GM19239 (cell line): ENCODE data around the gene PTGDS.

Experiments used
- DNase-seq: peaks from one replicate; pipeline ENCODE4 v3.0.0; 2011; ENCODE audit warnings: low spot score; ENCODE audit not compliant: insufficient read length
- FAIRE-seq: peaks from 2 replicates; lab custom pipeline; 2011; peaks lifted over from hg19 to GRCh38; lab: Jason Lieb, UNC

Gene PTGDS

GRCh38 chr9:136957461-136957860 is 19.8 kb upstream of the PTGDS start:
- DNase-seq, result no peak
- no peak for FAIRE-seq

GRCh38 chr9:136957901-136958300 is 19.4 kb upstream of the PTGDS start:
- FAIRE-seq (no peak), DNase-seq (no peak)

DNA sequence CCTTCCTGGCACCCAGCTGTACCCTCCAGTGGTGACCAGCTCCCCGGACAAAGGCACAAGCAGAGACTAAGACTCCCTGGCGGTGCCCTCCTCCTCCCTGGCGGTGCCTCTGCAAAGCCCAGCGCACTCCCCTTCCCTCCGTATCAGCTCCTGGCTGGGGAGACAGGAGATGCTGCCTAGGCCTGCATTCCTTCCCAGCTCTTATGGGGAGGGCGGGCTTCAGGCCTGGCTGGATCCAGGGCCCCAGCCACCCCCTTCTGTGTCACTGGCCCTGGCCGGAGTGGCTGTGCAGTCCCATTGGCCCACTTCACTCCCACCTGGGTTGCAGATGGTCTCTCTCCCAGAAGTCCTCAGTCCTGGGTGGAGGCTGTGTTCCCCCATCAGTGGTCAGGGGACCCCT is 18.8 kb upstream of the PTGDS start:
- FAIRE-seq, result no peak
- DNase-seq, result no peak

GRCh38 chr9:136958898-136959850 is 18.1 kb upstream of the PTGDS start:
- no peak for FAIRE-seq

DNA sequence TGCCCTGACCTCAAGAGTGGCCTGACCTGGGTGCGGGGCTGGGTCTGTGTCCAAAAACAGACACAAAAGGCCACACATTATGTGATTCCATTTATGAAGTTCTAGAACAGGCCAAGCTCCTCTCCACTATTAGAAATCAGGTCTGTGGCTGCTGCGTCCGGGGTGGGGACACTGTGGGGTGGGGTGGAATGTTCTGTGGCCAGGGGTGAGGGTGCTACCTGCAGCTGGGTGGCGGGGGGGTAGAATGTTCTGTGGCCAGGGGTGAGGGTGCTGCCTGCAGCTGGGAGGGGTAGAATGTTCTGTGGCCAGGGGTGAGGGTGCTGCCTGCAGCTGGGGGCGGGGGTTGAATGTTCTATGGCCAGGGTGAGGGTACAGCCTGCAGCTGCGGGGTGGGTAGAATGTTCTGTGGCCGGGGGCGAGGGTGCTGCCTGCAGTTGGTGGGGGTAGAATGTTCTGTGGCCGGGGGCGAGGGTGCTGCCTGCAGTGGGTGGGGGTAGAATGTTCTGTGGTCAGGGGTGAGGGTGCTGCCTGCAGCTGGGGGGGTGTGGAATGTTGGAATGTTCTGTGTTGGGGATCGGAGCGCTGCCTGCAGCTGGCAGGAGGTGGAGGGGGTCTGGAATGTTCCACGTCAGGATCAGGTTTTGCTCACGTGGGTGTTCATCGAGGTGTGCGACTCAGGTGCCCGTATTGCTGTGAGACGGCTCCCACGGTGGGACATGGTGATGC is 16.9 kb upstream of the PTGDS start:
- DNase-seq (no peak), FAIRE-seq (no peak)

More at GRCh38 chr9:136958898-136959850, 18.1 kb upstream of the PTGDS start:
- no peak for DNase-seq

GRCh38 chr9:136960938-136961275 is 16.4 kb upstream of the PTGDS start:
- DNase-seq, result no peak
- FAIRE-seq, result no peak

GRCh38 chr9:136961279-136962065 is 15.8 kb upstream of the PTGDS start:
- FAIRE-seq, result no peak
- DNase-seq, result no peak

GRCh38 chr9:136962163-136962562 is 15.1 kb upstream of the PTGDS start:
- DNase-seq, result no peak
- FAIRE-seq, result no peak

- no peak for FAIRE-seq
- DNase-seq, result no peak
Observed at GRCh38 chr9:136962701-136963248, 14.5 kb upstream of the PTGDS start.

DNA sequence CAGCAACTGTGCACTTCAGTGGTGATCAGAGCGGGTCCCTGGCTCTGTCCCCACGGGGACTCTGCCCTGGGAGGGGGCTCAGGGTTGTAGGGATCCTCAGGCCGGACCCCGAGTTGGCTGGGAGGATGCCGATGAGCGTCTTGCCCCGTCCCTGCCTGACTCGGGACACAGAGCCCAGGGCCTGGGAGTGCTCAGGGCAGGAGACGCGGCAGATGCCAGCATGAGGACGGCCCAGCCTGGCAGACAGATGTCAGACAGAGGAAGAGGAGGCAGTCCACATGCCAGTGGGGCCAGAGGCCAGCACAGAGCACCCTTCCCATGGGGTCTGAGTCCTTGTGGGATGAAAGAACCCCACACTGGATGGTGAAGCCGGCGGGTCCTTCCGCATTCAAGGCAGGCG is 14.0 kb upstream of the PTGDS start:
- DNase-seq (no peak), FAIRE-seq (no peak)

- DNase-seq (no peak), FAIRE-seq (no peak)
Observed at GRCh38 chr9:136963751-136964150, 13.6 kb upstream of the PTGDS start.

DNA sequence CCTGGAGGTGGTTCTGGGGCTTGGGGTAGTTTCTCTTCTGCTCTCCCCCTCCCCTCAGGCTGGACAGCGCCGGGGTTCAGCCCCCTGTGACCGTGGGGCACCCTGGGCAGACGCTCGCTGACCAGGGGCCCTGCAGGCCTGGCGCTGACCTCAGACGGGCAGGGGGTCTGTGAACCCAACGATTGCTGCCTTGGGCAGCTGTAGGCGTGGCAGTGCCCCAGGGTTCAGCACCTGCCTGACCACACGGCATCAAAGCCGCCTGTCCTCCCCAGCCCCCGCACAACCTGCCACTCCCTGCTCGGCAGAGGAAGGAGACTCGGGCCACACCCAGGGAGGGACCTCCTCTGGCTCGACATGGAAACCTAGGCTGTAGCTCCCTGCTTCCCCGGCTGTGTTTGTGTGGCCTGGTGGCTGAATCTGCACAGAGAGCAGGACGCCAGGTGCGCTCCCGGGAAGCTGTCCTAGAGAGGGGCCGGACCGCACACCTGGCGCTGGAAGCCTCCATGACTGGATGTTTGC is 13.1 kb upstream of the PTGDS start:
- DNase-seq (no peak), FAIRE-seq (no peak)

GRCh38 chr9:136964833-136965422 is 12.4 kb upstream of the PTGDS start:
- no peak for DNase-seq
- FAIRE-seq, result no peak

DNA sequence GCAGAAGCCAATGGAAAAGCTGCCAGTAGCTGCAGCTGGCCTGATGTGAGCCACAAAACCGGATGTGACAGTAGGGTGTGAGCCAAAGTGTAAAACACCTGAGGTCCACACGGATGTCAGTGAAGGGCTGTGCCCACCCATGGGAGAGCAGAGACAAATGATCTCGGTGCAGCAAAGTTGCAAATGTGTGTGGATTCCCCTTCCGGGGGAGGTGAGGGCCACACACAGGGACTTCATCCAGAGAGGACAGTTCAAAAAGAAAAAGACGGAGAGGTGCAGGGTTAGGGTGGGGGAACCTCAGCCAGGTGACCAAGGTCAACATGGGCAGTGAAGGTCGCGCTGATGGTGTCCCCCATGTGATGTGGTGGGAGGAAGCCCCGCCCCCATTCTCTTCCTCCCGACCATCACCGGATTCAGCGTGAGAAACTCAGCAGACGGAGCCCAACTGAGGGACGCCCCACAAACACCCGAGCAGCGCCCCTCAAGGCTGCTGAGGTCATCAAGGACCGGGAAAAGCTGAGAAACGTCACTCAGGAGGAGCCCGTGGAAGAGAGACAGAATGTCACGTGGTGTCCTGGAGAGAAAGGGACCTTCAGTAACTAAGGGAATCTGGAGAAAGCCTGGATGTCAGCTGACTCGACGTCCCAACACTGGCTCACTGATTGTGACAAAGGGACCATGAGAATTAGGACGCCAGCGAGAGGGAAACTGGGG is 11.4 kb upstream of the PTGDS start:
- DNase-seq (no peak), FAIRE-seq (no peak)

DNA sequence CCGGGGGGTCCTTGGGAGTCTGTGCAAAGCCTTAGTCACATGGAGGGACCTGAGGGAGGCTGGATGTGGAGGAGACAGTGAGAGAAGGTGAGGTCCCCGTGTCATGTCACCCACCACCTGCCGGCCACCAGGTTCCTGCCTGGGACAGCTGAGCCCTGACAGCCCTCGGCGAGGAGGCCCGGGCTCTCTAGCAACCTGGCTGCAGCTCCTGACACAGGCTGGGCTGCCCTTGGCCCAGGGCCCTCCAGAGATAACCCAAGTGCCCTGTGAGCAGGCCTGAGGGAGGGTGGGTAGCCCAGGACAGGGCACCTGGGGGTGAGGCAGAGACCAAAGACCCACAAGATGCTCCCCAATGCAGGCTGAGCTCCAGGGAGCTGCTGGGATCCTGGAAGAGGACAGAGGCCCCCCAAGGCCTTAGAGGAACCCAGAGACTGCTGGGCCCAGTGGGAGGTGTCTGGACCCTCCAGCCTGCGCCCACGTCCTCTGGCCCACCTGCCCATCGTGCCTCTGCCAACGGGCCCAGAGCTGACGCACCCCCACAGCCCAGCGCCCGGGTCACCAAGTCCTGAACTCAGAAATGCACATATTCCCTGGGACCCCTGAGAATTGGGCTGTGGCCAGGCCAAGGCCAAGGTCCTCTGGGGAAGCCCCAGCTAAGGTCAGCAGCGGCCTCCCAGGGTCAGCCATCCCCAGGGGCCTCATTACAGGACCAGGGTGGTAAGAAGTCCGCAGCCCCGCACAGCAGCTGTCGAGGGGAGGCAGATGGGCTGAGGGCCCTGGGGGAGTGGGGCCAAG is 8.8 kb upstream of the PTGDS start:
- DNase-seq, result no peak
- FAIRE-seq, result no peak

DNA sequence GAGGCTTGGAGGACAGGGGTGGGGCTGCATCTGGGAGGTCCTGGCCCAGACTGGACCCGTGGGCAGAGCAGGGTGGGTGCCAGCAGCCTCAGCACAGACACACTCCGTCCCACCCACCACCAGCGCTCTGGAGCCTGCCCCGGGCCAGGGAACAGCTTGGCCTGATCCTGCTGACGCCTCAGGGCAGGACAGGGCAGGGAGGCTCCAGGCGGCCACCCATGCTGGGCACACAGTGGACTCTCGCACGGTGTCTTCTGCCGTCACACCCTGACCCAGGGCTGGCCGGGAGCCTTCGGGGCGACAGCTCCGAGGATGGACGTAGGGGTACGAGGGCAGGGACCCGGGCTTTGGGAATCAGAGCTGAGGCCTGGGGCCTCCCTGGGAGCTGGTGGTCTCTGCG is 8.2 kb upstream of the PTGDS start:
- no peak for FAIRE-seq

DNA sequence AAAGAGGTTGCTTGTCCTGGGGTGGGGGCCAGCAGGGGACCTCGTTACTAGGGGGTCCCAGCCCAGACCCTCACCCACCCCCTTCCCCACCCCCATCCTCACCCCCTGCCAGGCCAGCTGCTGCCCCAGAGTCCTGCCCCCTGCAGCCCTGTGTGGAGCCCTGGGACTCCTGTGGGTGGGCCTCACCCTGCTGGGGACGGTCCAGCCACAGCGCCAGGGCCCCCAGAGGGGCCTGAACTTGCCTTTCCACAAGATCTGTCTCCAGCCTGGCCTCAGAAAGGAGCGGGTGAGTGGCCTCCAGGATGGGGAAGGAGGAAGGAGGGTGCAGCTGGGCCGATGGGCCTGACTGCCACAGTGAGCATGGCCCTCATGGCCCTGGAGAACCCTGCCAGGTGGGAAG is 7.5 kb upstream of the PTGDS start:
- FAIRE-seq, result no peak
- no peak for DNase-seq

More for the DNA sequence above, 8.2 kb upstream of the PTGDS start:
- DNase-seq, result no peak

- no peak for FAIRE-seq
- no peak for DNase-seq
Observed at GRCh38 chr9:136970361-136970760, 6.9 kb upstream of the PTGDS start.
